Tongue (tissue), 2 donors: Measurements from ENCODE around the gene MED14. TPM values are rescaled to one million over a fixed set of nuclear protein-coding genes. Genes with fewer than 3 reads are reported as not detected.
A peak's percentile ranks its signal among the peaks of the same experiment; 100 is the strongest.

Experiments
- DNase-seq: peaks from one replicate; pipeline ENCODE4 v3.0.0-alpha.2; 2015
- total RNA-seq: library from RNA; depleted of rRNA; stranded (reverse); fragments of >200 nt; gene quantifications from one replicate; pipeline ENCODE4 v1.2.3, GENCODE V29; 2014

MED14 gene
- total RNA-seq, 1 donor from 2014 or later: 42.0 TPM

GRCh38 chrX:40663078-40663740, 72.1 kb downstream of the MED14 start:
- DNase-seq: no peak

- DNase-seq: no peak
Observed at GRCh38 chrX:40661489-40661888, 73.9 kb downstream of the MED14 start.

DNA sequence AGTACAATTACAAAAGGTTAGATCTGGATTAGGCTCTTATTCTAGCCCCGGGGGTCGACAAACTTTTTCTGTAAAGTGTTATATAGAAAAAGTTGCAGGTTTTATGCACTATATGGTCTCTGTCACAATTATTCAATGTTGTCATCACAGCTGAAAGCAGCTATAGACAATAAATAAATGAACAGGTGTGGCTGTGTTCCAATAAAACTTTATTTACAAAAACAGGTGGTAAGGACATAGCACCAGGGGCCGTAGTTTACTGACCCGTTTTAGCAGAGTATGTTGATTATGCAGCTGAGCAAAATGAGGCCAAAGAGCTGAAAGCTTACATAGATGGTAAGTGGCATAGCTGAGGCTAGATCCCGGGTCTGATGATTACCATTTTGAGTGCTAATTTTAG, 75.0 kb downstream of the MED14 start:
- DNase-seq: no peak

- no peak for DNase-seq
Observed at GRCh38 chrX:40653535-40653934, 81.8 kb downstream of the MED14 start.

GRCh38 chrX:40652664-40653063, 82.7 kb downstream of the MED14 start:
- no peak for DNase-seq

DNA sequence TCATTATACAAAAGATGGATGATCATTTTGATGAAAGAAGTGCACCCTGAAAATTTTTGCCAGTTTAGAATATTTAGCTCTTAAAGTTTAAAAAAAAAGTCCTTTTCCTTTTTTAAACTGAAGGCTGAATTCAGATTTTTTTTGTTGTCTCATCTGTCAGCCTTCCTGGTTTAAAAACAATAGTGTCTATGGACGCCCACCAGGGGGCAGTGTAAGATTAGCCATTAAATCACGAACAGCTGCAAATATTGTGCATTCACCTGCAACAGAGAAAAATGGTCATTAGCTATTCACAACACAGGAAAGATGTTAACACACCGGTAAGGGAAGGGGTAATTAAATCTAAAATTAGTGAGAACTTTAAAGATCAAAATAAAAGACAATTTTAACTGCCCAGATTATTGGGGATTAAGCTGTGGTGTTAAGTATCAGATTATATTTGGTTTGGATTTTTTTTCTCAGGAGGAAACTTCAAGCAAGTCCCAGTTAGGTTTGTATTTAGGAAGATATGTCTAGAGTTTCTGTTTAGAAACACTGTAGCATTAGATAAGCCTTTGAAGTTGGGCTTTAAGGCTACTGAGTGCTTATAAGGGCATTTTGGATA, 83.6 kb downstream of the MED14 start:
- DNase-seq: peak; percentile 85

- peak; percentile 95 for DNase-seq
Observed at GRCh38 chrX:40647307-40648197, 87.8 kb downstream of the MED14 start, which contains the start of gene CXorf38. TSS of gene CXorf38 (minus strand) at chrX:40647561. CDS start at chrX:40647520, 41 bp downstream.

GRCh38 chrX:40646489-40647306, 88.6 kb downstream of the MED14 start:
- DNase-seq: peak; percentile 14

GRCh38 chrX:40644821-40645358, 90.5 kb downstream of the MED14 start:
- peak; percentile 34 for DNase-seq

DNA sequence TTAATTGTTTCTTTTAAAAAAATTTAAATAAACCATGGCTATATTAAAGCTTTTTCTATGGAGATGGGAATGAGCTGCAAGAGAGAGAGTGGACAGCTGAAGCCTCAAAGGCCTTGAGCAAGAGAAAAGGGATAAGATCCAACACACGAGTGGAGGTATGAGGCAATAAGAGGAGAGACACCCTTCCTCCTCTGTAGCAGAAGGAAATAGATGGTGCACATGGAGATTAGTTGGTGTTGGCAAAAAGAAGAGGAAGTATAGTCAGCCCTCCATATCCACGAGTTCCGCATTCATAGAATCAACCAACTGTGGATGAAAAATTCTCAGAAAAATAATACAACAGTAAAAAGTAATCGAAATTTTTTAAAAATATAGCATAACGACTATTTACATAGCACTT, 91.2 kb downstream of the MED14 start:
- DNase-seq: no peak

DNA sequence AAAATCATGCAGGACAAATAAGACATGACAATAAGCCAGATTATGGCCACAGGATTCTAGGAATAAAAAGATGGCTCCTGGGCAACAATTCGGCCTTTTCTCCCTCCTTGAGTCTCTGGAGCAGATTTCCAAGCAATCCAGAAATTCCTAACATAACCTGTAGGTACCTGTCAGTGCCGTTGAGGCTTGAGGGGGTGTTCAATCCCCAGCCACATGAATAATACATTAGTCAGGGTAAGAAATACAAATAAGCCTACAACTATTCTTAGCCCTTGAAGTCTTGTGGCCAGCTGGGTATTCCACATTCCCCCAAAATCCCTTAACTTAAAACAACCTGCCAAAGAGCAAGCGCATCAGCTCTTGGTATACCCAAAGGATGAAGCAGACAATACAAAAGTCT, 97.7 kb downstream of the MED14 start:
- DNase-seq: no peak

DNA sequence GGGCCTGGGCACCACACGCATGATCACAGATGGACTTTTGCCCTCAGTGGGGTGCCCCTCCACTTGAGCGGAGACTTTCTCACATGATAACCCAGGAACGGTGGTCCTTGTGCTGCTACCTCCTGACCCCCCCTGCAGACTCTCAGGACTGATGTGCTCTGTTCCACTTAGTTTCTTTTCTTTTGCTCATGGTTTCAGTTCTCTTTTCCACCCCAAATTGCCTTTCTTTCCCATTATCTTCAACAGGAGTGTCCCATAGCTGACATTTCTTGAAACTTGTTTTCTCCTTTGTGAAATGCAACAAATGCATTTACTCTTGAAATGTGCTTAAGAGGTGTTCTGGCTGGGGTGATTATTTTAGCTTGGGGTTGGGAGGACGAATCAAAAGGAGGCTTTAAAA, 103.1 kb downstream of the MED14 start:
- no peak for DNase-seq

- DNase-seq: no peak
Observed at GRCh38 chrX:40628506-40628905, 106.8 kb downstream of the MED14 start.

- no peak for DNase-seq
Observed at GRCh38 chrX:40625294-40625693, 110.0 kb downstream of the MED14 start.

- no peak for DNase-seq
Observed at GRCh38 chrX:40623665-40624064, 111.7 kb downstream of the MED14 start.

DNA sequence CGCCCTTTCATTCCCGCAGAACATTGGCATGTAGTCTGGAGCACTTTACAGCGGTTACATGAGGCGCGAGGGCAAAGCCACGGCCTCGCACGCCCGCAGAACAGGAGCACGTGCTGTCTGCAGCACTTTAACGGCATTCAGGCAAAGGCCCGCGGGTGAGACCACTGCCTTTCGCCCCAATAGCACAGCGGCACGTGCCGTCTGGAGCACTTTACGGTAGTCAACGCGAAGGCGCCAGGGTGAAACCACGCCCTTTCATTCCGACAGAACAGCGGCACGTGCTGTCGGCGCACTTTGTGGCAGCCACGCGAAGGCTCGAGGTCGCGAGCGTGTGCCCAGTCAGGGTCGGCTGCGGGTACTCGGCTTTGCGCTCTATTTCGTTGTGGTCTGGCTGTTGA, 112.2 kb downstream of the MED14 start, which contains the start of gene MPC1L:
MPC1L (plus strand) TSS at position 290 of the 398 bp plus-strand sequence. CDS start 138 bp downstream, outside the sequence.
- no peak for DNase-seq

DNA sequence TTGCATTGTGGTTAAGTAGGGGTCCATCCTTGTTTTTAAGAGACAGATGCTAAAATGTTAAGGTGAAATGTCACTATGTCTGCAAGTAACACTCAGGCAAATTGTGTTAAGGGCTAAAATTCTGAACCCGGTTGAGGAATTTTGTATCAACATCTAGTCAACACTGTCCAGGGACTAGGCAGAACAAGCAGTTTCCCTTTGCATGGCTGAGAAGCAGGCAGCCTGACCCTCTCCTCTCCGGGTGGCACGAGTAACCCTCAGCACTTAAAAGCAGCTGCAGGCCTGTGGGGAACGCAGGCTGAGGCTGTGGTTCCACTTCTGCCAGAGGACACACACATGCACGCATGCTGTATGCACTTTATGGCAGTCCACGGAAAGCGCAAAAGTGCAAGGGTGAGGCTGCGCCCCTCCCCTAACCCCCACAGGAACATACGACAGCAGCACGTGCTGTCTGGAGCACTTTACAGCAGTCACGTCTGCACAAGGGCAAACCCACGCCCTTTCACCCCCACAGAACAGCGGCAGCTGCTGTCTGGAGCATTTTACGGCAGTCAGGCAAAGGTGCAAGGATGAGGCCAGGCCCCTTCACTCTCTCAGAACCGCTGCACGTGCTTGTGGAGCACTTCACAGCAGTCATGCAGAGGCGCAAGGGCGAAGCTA, 112.7 kb downstream of the MED14 start:
- DNase-seq: no peak

DNA sequence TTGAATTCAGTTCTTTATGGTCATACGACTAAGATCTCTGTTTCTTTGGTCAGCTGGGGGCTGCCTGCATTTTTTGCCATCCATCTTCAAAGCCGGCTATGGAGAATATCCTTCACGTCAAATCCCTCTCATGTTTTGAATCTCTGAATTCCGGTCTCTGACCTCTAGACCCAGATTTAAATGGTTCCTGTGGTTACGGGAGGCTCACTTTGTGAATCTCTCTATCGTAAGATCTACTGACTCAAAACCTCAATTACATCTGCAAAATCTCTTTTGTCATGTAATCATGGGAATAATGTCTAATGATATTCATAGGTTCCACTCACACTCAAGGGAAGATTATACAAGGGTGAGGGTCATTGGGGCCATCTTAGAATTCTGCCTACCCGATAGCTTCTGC, 117.8 kb downstream of the MED14 start:
- DNase-seq: no peak

DNA sequence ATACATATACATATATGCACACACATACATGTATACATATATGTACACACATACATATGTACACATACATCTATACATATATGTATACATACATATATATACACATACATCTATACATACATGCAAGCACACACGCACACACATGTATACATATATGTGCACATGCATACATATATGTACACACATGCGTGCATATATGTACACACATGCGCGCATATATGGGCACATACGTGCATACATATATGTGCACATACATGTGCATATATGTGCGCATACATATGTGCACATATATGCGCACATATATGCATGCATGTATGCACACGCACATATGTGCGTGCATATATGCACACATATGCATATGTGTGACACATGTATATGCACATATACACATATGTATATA, 119.4 kb downstream of the MED14 start:
- DNase-seq: no peak

GRCh38 chrX:40612511-40612910, 122.8 kb downstream of the MED14 start:
- DNase-seq: no peak

GRCh38 chrX:40607381-40607780, 128.0 kb downstream of the MED14 start:
- DNase-seq: no peak
